Hindlimb muscle (tissue), 1 donor: ENCODE measurements around the gene MFRP. TPM values are rescaled to one million over a fixed set of nuclear protein-coding genes. Genes with fewer than 3 reads are reported as not detected.

Source experiments
- DNase-seq: peaks from one replicate; pipeline ENCODE4 v3.0.0-alpha.2; 2013
- polyA plus RNA-seq: library from polyadenylated mRNA; unstranded; fragments of 120-200 nt; gene quantifications from one replicate; pipeline ENCODE4 v1.2.1, GENCODE V29; 2013; ENCODE audit not compliant: insufficient read length

MFRP gene
- polyA plus RNA-seq, 1 donor, result not detected

- DNase-seq, result no peak
These were observed 9.6 kb downstream of the MFRP start for GRCh38 chr11:119336744-119337469.

GRCh38 chr11:119335655-119336543 is 10.6 kb downstream of the MFRP start:
- no peak for DNase-seq

- DNase-seq, result no peak
These were observed 11.3 kb downstream of the MFRP start for GRCh38 chr11:119335091-119335654.

- DNase-seq, result peak; percentile 96
These were observed 12.2 kb downstream of the MFRP start, which contains the start of gene RNF26 for GRCh38 chr11:119334174-119334930. Gene RNF26, plus strand, starts transcription at chr11:119334527. Its CDS starts 596 bp downstream, at chr11:119335123.

GRCh38 chr11:119332111-119332765 is 14.3 kb downstream of the MFRP start:
- no peak for DNase-seq

GRCh38 chr11:119330237-119330636 is 16.3 kb downstream of the MFRP start:
- DNase-seq, result no peak

- DNase-seq, result no peak
These were observed 17.2 kb downstream of the MFRP start for GRCh38 chr11:119329320-119329719.

GRCh38 chr11:119324189-119324588 is 22.3 kb downstream of the MFRP start:
- no peak for DNase-seq

- DNase-seq, result no peak
These were observed 22.9 kb downstream of the MFRP start for GRCh38 chr11:119323532-119324033.

- no peak for DNase-seq
These were observed 23.5 kb downstream of the MFRP start for GRCh38 chr11:119322921-119323531.

GRCh38 chr11:119322360-119322739 is 24.2 kb downstream of the MFRP start:
- DNase-seq, result no peak

GRCh38 chr11:119320776-119321524 is 25.6 kb downstream of the MFRP start:
- DNase-seq, result no peak

GRCh38 chr11:119320240-119320775 is 26.2 kb downstream of the MFRP start:
- DNase-seq, result no peak

GRCh38 chr11:119319700-119320239 is 26.7 kb downstream of the MFRP start:
- DNase-seq, result no peak

GRCh38 chr11:119319136-119319699 is 27.3 kb downstream of the MFRP start:
- DNase-seq, result no peak

- no peak for DNase-seq
These were observed 28.0 kb downstream of the MFRP start for GRCh38 chr11:119318240-119319135.

GRCh38 chr11:119317592-119318239 is 28.8 kb downstream of the MFRP start:
- DNase-seq, result no peak
